Activated effector memory CD4-positive, alpha-beta T cell treated with Interleukin-2 at 50 U/mL for 16 hours (primary cell): ENCODE measurements around the gene PDE6D.
"Not testable (repeated sequence)": the region's sequence is repeated elsewhere in the genome, so short reads cannot be mapped to it uniquely, and the experiment has no call there.

Source experiments
- DNase-seq: peaks from one replicate; pipeline ENCODE4 v3.0.0-alpha.2; 2020

Gene PDE6D

GRCh38 chr2:231769170-231770136 is 11.6 kb downstream of the PDE6D start:
- DNase-seq, result no peak

- DNase-seq, result no peak
Measured at GRCh38 chr2:231765496-231765929, 15.6 kb downstream of the PDE6D start.

GRCh38 chr2:231764760-231765159 is 16.3 kb downstream of the PDE6D start:
- no peak for DNase-seq

- no peak for DNase-seq
Measured at GRCh38 chr2:231764124-231764523, 17.0 kb downstream of the PDE6D start.

- DNase-seq, result no peak
Measured at GRCh38 chr2:231761735-231762134, 19.3 kb downstream of the PDE6D start.

GRCh38 chr2:231752061-231752460 is 29.0 kb downstream of the PDE6D start:
- DNase-seq, result no peak

GRCh38 chr2:231751042-231751815 is 29.9 kb downstream of the PDE6D start:
- DNase-seq, result no peak

- not testable (repeated sequence) for DNase-seq
Measured at GRCh38 chr2:231749016-231749415, 32.1 kb downstream of the PDE6D start.

GRCh38 chr2:231748153-231748896 is 32.8 kb downstream of the PDE6D start:
- not testable (repeated sequence) for DNase-seq

GRCh38 chr2:231745303-231746038 is 35.6 kb downstream of the PDE6D start:
- DNase-seq, result no peak

GRCh38 chr2:231743376-231744116 is 37.5 kb downstream of the PDE6D start:
- no peak for DNase-seq

- DNase-seq, result no peak
Measured at GRCh38 chr2:231737761-231738160, 43.3 kb downstream of the PDE6D start.

- DNase-seq, result no peak
Measured at GRCh38 chr2:231732604-231733003, 48.5 kb downstream of the PDE6D start.

- no peak for DNase-seq
Measured at GRCh38 chr2:231727621-231728020, 53.5 kb downstream of the PDE6D start.

- no peak for DNase-seq
Measured at GRCh38 chr2:231726276-231726675, 54.8 kb downstream of the PDE6D start.

- no peak for DNase-seq
Measured at GRCh38 chr2:231725476-231725875, 55.6 kb downstream of the PDE6D start.

- no peak for DNase-seq
Measured at GRCh38 chr2:231722721-231723307, 58.3 kb downstream of the PDE6D start.

- no peak for DNase-seq
Measured at GRCh38 chr2:231720987-231721966, 59.8 kb downstream of the PDE6D start.

GRCh38 chr2:231720292-231720986 is 60.6 kb downstream of the PDE6D start:
- no peak for DNase-seq
